ENCODE data around the gene CRIP1.
A peak's percentile ranks its signal among the peaks of the same experiment; 100 is the strongest.

Gene CRIP1

DNA sequence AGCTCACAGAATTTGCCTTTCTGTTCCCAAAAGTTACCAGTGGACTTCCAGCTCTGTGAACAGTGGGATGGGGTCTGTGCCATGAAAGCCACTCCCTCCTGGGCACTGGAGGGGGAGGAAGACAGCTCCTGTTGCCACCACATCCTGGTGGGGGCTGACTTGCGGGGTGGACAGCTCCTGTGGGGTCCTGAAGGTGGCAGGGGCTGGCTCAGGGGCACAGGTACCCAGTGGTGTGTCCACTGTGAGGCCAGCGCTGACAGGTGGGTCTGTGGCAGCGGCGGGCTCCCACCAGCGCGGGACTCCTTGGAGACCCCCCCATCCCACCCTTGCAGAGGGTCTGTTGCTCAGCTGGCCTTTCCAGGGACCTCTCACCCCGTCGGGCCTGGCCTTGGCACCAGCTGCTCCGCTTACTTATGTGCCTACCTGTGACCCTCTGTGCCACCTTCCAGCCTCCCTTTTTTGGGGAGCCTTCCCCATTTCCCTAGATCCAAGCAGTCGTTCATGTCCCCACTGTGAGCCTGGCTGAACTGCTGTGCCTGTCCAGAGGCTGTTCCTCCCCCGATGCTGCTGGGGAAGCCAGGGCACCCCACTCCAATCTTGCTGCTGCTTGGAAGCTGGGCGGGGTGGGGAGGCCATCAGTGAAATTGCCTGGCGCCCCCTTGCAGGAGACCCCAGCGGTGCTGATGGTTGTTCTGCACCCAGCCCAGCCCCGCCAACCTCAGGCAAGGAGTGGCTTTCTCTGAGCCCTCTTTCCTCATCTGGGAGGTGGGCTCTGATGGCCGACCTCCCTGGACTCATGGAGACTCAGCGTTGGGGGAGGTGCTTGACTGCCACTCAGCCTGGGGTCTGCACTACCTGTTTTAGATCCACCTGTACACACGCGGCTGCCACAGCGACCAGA lies 6.5 kb downstream of the CRIP1 start:
- peak; percentile 23 for DNase-seq (ENCODE audit: low spot score)

DNA sequence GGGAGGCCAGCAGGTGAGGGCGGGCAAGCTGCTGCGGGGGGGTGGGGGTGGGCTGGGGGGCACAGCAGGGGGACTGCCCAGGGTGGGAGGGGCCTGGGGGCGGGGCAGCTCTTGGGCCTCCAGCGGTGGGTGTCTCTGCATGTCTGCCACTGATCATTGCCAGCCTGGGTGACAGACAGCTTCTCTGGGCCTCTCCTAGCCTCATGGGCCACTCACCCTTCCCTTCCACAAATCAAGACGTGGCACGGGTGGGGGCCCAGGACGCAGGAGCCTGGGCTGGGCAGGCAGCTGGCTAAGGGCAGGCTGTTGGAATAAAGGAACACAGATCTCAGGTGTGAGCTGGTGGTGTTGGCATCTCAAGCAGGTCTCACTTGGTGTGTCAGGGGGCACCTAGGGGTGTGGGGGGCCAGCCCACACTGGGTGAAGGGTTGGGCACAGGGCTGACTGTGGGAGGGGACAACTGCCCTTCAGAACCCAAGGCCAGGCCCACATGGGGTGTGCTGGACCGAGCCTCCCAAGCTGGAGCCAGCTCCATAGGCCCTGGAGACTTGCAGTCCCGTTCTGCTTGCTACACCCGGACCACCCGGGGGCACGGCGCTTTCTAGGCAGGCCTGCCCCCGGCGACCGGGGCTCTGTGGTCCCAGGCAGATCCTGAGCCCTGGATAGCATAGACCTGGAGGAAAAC lies 7.4 kb downstream of the CRIP1 start:
- peak; percentile 23 for DNase-seq (ENCODE audit: low spot score)

DNA sequence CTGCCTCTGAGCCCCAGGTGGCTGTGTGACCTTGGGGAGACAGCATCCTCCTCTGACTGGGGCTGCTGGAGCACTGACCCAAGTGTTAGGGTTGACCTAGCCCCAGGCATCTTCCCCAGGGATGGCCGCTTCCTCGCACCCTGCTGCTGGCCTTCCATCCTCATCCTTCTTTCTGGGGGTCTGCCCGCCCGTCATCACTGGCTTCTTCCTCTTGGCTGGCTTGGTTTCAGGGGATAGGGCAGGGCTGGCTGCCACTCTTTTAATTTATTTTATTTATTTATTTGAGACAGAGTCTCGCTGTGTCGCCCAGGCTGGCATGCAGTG lies 7.9 kb downstream of the CRIP1 start:
- no peak for DNase-seq (ENCODE audit: low spot score)

DNA sequence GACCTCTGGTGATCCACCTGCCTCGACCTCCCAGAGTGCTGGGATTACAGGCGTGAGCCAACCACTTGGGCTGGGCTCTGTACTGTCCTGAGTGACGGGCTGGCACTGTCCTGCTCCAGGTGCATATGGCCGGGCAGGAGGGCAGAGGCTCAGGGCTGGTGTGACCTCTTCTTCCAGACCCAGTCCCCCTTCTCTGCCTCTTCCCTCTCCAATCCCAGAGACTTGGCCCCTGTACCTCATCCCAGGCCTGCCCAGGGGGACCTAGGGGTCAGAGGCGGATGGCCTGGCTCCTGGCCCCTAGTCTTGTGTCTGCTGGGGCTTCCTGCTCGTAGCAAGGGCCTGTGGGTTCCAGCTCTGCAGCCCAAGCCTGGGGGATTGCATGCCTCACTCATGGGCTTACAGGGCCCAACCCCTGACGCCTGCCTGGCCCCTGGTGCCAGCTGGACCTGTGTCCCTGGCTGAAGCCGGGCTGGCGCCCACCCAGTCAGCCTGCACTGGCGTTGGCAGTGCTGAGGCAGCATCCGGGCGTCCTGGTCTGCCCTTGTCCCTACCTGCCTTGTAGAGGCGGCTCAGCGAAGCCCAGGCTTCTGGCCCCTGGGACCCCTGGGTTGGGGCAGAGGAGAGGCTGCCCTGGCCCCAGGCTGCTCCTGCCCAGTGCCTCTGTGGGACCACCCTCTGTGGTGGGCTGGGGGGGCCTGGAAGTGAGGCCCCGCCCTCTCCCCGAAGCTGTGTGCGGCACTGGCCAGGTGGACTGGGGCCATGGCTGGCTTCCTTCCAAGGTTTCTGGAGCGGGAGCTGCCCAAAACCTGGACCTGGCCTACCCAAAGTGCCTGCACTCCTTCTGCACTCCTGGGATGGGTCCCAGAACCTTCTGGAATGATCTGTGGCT lies 8.7 kb downstream of the CRIP1 start:
- DNase-seq (ENCODE audit: low spot score): no peak

DNA sequence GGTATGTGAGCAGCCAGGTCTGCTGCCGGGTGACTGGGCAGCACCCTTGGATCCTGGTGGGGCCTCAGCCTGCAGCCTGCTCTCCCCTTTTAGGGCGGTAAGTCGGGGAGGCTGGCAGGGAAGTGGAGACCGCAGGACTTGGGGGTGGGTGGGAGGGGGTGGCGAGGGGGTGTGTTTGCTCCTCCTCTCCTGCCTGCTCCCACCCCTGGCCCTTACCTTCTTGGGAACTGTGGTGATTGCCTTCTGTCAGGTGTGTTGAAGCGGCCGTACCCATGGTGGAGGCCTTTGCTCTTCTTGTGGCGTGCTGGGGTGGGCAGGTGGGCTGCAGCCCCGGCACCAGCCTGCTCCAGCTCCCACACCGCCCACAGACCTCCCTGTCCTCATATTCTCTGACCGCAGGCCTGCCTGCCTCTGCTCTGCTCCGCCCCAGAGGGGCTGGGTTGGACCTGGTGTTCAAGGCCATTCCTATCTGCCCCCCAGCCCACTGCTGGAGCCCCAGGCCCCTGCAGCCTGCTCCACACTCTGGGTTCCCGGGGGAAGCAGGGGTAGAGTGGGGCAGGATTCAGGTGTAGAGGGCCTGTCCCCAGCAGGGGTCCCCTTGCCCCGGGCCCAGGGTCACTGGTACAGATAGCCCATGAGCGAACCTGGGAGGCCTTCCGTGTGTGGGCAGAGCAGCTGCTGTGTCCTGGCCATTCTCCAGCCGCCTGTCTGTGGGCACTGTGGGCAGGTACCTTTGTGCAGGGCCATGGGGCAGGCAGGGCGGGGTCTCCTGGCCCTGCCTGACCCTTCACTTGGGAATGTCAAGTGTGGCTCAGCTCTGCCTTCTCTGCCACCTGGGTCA lies 9.5 kb downstream of the CRIP1 start:
- DNase-seq (ENCODE audit: low spot score): peak; percentile 13

DNA sequence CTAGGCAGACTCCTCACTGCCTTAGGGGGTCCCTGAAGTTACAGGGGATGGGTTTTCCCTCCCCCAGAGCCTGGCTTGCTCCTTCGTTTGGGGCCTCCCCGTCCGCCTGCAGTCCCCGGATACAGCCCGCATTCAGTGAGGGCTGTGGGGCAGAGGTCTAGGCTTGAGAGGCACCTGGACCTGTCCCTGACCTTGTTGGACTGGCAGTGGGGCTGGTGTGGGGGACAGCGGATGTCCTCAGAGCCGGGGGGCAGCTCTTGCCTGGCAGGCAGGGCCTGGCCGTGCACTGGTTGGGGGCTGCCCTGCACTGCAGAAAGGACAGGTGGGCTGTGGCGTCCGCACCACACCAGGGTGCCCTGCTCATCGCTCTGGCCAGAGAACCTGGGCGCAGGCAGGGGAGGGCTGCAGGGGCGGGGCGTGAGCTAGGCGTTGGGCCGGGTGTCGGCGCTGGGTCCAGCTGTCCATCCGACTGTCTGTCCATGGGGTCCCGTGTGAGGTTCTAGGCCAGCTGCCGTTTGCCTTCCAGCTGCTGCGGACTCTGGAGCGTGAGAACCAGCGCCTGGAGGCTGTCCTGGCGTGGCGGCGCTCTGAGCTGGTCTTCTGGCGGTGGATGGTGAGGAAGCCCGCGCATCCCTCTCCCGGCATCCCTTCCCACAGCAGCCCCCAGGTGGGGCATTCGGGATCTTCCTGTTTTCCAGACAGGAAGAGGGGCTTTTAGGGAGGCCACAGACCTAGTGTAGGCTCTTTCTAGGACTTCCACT lies 10.3 kb downstream of the CRIP1 start:
- no peak for DNase-seq (ENCODE audit: low spot score)

DNA sequence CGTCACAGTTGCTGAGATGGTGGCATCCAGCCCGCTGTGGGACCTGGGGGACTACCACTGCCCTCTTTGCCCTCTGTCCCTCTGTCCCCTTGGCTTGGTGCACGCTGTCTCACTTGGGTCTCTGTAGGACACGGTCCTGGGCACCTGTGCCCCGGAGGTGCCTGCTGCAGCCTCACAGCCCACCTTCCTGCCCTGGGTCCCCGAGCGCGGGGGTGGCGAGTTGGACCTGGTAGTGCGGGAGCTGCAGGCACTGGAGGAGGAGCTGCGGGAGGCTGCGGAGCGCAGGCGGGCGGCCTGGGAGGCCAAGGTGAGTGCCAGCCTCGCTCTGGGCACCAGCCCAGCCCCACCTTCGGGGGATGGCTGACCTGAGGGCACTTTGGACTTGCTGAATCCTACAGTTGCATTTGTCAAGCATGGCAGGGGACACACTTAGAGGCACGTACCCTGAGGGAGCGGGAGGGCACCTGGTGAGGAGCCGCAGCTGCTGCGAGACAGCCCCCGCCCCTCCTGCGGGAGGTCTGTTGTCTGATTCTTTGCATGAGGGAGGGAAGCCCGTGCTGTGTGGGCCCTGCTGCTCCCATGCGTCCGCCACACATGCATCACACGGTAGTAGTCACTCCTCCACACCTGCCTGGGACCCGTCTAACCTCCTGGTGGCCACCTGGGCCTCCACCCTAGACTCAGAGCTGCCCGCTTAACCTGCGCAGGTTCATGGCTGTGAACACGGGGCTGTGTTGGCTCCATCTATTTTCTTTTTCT lies 11.2 kb downstream of the CRIP1 start:
- no peak for DNase-seq (ENCODE audit: low spot score)

DNA sequence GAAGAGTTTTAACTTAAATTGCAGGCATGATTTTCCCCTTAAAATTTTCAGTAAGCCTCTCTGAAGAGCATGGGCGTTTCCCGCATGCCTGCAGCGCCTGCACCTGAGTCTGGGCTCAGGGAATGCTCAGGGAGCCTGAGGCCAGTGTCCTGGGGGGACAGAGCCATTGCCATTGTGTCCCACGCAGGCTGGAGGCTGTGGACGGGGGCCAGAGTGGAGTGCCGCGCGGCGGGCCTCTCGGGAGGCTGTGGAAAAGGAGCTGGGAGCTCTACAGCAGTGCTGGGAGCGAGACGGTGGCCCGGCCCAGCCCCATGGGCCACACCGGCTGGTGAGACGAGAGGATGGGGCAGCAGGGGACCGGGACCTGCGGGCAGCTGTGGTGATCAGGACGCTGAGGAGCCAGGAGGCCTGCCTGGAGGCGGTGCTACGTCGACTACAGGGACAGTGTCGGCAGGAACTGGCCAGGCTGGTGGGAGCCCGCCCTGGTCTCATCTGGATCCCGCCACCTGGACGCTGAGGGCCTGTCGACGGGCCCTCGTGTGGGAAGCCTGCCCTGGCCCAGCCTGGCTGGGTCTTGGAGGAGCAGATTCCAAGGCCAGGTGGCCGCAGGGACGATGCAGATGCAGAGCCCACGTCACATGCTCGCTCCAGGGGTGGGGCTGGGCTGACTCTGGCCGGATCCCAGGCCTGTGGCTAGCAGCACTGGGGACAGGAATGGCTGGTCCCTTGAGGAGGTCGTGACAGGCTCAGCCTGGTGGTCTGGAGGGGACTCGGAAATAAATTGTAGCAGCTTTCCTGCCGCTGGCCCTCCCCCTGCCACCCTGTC lies 12.0 kb downstream of the CRIP1 start:
- no peak for DNase-seq (ENCODE audit: low spot score)

DNA sequence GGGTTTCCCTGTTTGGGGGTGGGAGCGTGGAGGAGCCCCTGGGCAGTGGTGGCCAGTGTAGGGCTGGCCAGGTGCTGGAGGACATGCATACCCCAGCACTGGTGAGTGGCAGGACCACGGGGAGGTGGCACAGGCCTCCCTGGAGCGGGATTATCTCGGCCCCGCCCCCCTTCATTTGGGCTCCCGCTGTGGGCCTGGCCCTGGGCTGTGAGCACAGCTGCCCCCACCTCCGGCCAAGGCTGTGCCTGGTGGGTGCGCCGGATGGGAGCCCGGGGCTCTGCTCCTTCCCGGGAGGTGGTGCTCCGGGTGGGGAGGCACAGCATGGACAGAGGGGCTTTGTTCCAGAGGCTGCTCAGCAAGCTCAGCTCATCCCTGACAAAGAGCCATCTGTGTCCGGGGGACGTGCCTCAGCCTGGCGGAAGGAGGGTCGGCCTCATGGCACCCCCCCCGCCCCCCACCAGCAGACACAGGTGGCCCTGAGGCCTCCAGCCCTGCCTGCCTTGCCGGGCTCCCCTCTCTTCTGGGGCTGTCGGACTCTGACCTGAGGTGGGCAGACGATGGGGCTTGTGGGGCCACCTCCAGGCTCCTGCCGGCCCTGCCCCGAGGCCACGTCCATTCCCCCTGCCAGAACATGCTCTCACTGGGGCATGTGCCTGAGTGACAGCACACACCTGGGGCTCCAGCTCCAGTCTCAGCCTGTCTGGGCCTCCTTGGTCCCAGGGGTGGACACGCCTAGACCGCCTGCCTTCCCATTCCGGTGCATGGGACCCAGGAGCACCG lies 12.8 kb downstream of the CRIP1 start:
- peak; percentile 22 for DNase-seq (ENCODE audit: low spot score)

DNA sequence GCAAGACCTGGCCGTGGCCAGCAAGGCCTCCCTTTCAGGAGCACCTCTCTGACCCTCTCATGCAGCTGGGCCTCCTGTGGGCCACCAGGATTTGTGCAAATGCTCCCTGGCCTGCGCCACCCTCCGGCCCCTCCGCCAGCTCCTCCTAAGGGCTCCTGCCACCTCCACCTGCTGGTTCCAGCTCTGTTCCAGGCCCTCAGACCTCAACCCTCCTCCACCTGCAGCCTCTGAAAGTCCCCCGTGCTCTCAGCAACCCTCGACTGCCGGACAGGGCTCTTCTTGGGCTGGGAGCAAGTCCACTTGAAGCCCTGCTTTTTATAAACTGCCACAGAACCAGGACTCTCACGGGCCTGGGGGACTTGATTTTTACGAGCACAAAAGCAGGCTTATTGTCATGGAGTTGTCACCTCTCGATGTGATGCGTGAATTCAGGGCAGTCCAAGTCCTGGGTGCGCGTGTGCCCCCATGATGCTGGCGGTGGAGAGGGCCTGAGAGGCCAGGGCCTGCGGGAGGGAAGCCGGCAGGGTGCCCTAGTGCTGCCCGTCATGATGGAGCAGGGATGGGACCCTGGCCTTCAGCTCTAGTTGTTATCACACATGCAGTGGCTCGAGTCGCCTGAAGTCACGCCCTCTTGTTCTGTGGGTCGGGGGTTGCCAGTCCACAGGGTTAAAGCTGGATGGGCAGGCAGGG lies 13.5 kb downstream of the CRIP1 start:
- no peak for DNase-seq (ENCODE audit: low spot score)

DNA sequence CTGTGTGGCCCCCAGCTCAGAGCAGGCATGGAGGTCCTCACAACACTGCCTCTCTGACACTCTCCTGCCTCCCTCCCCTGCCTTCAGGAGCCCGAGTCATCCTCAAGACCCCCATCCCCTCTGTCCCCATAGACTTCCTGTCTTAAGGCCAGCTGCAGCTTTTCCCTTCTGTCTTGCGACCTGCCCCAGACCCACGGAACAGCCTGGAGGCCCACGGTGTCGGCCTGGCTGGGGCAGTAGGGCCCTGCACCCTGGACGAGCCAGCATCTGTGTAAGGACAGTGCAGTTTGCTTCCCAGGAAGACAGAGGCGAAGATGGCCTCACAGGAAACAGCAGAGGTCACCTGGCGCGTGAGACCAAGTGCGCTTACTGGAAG lies 14.0 kb downstream of the CRIP1 start:
- DNase-seq (ENCODE audit: low spot score): no peak

DNA sequence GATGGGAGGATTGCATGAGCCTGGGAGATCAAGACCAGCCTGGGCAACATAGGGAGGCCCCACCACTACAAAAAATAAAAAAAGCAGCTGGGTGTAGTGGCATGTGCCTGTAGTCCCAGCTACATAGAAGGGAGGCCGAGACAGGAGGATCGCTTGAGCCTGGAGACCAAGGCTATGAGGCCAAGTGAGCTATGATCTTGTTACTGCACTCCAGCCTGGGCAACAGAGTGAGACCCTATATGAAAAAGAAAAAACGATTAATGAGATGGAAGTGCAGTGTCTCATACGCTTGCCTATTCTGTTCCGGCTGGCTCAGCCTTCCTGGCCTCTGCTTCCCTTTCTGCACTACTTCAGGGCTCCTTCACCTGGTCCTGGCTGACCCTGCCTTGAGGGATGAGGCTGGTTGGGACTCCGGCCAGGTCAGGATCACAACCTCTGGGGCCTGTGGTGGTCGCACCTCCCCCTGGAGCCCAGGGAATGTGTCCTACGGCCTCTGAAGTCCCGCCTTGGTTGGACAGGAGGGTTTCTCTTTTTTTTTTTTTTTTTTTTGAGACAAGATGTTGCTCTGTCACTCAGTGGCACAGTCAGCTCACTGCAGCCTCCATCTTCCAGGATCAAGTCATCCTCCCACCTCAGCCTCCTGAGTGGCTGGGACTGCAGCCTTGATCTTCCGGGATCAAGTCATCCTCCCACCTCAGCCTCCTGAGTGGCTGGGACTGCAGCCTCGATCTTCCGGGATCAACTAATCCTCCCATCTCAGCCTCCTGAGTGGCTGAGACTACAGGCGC lies 15.0 kb downstream of the CRIP1 start:
- no peak for DNase-seq (ENCODE audit: low spot score)

DNA sequence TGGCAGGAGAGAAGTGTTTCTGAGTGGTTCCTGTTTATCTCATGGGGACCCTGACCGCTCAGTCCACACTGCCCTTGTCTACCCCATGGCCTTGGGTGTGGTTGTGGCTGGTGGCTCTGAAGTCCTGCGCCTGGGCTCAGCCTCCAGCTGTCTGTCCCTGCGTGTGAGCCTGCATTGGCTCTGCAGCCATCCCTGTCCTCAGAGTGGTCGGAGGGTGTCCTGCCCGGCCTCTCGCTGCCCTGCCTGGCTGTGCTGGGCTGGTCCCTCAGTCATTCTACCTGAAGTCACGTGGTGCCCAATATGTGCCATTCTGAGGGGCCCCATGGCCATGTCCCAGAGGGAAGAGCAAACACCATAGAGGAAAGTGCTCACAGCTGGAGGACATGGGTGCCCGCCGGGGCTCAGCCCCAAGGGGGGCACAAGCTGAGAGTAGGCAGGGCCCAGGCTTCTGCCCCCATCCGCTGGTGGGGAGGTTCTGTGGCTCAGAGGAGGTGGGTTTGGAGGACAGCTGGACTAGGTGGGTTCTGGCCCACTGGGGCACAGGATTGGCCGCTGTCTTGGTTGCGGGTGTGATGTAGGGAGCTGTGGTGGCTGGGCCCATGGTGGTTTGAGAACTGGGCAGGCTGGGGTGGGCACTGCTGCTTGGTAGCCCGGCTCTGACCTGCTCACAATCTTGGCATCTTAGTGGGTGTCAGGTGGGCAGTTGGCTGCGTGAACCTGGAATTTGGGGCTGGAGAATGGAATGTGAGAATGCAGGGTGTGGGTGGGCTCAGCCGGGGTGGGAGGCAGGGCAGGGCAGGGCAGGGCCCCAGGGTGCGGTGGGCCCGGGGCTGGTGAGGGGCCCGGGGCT lies 16.0 kb downstream of the CRIP1 start:
- DNase-seq (ENCODE audit: low spot score): no peak

DNA sequence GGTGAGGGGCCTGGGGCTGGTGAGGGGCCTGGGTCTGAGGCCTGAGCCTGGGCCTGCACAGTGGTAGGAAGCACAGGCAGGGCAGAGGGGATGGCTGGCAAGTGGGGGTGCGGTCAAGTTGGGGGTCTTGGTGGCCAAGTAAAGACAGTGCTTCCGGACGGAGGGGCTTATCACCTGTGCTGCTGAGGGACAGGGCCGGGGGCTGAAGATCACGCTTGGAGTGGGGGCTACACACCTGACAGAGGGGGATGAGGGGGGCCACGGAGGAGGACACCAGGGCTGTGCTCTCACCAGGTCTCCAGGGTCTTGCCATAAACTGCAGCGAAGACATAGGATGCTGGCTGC lies 16.6 kb downstream of the CRIP1 start:
- no peak for DNase-seq (ENCODE audit: low spot score)

DNA sequence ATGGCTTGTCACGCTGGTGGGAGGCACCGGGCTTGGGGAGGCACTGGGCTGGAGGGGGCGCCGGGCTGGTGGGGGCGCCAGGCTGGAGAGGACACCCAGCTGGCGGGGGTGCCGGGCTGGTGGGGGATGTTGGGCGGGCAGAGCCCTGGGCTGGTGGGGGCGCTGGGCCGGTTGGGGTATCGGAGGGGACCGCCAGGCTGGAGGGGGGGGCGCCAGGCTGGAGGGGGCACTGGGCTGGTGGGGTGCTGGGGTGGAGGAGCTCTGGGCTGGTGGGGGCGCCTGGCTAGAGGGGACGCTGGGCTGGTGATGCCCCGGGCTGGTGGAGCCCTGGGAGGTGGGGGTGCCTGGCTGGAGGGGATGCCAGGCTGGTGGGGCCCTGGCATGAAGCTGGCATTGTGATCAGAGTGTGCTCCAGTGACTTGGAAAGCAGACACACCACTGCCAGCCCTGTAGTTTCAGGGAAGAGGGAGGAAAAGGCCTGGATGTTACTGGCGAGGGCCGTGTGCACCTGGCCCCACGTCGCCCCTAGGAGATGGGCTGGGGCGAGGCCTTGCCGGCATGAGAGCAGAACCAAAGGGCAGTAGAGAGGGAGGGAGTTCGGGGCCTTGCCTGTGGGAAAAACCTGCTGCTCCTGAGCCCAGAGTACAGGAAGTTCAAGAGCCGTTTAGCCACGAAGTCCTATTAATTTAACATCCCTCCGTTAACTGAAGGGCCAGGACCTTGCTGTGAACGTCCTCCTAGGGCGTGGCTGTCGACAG lies 17.4 kb downstream of the CRIP1 start:
- no peak for DNase-seq (ENCODE audit: low spot score)

DNA sequence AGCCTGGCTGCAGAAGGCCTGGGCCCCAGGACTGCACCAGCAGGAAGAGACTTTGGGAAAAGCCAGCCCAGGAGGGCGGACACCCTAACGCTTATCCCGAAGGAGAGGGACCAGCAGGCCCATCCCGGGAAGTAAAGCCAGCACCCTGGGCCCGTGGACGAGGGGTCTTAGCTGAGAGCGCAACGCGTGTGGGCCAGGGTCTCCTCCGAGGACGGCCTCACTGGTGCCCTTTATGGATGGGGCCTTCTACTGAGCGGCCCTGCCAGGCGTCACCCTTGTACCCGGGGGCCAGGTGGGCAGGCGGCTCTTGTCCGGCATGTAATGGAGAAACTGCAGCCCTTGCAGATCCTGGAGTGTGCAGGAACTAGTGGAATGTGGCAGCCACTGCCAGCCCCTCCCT lies 18.4 kb downstream of the CRIP1 start:
- DNase-seq (ENCODE audit: low spot score): no peak
